ENCODE data around the gene BAAT.
"Not testable (repeated sequence)": the region's sequence is repeated elsewhere in the genome, so short reads cannot be mapped to it uniquely, and the experiment has no call there.

BAAT gene

DNA sequence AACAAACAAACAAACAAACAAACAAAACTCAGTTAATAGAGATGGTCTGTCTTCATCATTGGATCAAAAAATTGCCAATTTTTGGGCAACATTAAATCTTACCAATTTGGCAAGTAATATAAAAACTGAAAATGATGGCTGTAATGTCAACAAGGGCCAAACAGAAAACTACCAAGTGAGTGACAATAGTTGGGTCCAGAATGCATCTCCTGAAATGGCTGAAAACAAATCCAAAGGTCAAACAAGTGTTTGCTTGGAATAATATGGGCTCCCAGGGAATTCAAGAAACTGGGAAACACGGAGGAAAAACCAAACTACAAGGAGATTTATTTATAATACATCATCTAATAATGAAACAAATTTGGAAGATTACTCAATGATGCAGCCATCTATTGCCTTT, 25.1 kb downstream of the BAAT start:
- DNase-seq, result no peak

DNA sequence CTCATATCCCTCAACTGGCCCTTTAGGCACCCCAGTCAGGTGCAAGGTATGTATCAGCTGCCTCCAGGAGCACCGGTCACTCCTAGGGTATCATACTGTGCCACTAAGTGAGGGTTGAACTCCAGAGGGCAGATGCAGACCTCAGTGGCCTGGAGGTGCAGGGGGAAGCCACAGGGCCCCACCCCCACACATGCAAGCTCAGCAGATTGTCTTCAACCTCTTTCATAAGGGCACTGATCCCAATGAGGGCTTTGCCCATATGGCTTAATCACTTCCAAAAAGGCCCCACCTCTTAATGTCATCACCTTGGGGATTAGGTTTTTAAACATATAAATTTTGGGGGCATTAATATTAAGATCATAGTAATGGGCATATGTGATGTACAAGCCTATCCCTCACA, 28.2 kb downstream of the BAAT start:
- DNase-seq, result no peak

DNA sequence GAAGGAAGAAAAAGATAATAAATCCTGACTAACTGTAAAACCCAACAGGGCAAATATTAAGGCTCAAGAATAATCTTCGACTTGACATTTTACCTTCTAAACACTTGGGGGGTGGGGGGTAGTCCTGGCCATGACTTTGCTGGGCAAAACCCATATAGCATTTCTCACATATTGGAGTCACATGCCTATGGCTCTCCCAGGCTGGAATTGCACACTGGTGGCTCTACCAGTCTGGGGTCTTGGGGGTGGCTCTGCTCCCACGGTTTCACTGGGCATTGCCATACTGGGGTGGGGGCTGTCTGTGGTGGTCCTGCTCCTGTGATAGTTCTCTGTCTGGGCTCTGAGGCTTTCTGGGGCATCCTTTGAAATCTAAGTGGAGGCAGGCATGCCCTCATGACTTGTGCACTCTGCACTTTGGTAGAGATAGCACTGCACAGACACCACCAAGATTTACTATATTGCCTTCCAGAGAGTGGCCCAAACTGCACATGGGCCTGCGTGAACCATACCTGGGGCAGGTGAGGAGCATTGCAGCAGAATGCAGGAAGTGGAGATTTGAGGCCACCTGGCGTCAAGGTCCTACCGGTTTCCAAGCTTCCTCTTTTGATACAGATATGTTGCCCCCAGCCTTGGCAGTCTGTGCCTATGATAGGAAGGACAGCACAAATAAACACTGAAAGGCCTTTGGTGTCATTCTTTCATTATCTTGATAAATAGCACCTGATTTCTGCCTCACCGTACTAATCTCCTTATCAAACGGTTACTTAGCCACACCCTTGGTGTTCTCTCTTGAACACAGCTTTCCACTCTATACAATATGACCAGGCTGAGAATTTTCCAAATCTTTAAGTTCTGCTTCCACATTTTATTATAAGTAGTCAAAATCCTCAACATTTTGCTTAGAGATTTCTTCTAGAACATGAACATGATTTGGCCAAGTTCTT, 29.8 kb downstream of the BAAT start:
- DNase-seq, result no peak

DNA sequence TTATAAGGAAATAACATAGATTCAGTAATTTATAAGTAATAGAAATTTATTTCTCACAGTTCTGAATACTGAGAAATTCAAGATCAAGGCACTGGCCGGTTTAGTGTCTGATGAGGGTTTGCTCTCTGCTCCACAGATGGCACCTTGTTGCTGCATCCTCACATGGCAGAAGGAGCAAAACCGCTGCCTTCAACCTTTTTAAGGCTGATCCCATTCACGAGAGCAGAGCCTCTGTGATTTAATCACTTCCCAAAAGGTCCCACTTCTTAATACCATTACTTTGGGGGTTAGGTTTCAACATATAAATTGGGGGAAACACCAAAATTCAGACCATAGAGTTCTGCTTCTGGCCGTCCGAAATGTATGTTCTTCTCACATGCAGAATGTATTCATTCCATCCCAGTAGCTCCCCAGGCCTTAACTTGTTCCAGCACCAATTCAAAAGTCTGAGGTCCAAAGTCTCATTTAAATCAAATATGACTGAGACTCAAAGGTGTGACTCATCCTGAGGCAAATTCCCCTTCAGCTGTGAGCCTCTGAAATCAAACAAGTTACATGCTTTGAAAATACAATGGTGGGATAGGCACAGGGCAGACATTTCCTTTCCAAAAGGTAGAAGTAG, 30.6 kb downstream of the BAAT start:
- no peak for DNase-seq

DNA sequence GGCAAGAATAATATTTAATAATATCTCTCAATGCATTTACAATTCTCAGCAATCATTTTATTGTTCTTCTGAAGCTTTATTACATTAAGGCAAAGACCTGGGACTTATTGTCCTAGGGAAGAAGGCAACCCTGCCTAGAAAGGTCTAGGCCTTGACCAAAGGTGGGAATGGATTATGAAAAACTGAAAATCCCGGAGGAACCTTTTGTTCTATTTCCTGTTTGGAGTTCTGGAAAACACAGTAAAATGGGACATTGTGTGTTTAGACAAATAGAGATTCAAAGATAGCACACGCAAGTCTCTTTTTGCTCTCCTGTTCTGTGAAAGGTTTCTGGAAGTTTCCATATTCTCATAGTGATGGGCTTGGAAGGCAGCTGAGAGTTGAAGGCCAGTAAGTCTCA, 31.1 kb downstream of the BAAT start:
- no peak for DNase-seq

DNA sequence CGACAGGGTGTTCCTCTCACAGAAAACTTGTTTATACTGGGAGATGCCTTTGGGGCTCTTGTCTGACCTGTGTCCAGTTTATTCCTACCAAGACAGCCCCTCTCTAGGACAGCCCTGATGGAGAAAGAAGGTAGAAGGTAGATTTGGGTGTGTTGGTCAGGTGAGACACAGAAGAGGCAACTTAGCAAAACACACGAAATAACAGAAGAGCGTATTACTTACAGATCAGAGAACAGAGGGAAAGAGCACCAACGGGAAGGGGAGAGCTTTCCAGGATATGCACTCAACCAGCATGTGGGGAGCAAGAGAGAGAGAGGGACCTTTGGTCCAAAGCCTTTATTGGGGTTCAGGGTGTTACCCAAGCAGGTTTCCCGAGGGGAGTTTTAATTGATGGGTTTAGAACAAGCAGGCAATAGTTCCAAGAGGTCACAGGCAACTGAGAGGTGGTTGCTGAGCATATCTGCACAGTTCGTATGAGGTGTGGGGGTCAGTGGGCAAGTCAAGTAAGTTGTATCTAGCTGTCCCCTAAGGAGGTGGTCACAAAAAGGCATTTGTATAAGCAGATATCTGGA, 31.8 kb downstream of the BAAT start:
- DNase-seq, result no peak

DNA sequence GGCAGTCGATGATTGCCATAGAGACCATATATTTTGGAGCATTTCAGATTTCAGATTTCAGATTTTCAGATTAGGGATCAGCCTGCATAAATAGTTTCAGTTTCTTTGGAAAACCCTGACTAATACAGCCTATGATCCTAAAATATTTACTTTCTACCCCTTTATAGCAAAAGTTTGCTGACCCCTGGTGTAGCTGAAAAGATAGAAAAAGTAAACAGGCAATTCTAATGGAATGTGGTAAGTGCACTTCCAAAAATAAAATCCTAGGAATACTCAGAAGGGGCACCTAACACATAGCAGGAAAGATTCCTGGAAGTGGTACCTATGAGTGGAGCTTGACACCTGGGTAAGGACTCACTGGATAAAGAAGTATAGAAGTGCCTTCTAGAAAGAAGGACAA, 34.5 kb downstream of the BAAT start:
- no peak for DNase-seq

DNA sequence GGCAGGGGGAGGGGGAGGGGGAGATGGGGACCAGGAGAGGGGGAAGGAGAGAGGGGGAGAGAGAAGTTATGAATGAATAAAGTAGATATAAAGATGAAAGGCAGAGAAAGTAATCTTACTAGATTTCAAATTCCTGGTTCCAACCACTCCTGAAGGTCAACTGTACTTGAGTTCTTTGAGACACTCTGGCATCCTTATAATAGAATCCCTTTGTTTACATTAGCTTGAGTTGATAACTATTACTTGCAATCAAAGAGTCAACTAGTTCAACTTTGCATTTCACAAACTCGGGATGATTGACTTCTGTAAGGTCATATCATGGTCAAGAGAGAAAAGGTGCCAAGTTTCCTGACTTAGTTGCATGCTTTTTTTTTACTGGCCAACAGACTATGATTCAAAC, 42.2 kb downstream of the BAAT start:
- no peak for DNase-seq

DNA sequence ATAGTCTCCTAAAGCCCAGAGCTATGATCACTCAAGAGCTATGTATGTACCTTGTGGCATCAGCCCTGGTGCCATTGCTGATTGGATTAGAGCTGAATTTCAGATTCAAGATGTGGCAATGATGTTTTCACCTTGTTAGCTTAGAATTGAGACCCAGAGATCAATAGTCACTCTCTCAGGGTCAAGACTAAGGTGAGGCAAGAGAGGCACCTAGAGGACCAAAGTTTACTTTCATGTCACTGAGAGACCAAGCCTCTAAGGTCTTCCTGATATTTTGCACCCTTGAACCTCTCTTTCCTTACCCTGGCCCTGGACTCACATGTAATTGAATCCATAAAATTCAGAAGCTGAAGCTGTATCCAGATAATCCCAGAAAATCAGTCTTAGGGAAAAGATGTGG, 42.8 kb downstream of the BAAT start:
- DNase-seq, result no peak

DNA sequence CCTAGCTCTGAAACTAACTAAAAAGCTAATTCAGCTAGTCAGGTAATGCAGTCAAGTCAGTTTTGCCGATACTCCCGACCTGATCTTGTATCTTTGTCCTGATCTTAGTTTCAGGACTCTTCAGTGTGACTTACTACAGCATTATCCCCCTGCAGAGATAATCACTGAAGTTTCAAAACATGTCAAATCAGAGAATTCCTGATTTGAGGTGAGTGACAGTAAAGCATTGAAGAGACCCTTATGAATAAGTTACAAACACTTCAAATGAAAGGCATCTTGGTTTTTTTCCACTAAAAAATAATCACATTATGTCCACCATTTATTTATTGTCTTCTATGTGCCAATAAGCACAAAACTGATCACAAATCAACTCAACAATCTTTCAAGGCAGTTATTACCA, 47.6 kb downstream of the BAAT start:
- DNase-seq, result no peak

DNA sequence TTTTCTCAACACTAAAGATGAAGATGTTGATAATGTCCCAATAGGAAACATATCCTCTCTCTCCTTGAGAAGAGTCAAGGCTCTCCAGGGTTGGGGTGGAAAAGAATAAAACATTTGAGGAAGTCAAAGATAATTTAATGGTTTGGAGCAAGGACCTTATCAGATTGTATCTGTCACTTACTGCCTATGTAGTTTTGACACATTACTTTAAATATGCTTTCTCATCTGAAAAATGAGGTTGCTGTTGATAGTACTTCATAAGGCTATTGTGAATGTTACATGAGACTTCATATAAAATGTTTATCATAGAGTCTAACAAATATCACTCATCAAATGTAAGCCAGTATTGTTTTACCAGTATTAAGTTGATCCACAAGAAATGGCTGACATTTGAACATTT, 48.7 kb downstream of the BAAT start:
- no peak for DNase-seq

DNA sequence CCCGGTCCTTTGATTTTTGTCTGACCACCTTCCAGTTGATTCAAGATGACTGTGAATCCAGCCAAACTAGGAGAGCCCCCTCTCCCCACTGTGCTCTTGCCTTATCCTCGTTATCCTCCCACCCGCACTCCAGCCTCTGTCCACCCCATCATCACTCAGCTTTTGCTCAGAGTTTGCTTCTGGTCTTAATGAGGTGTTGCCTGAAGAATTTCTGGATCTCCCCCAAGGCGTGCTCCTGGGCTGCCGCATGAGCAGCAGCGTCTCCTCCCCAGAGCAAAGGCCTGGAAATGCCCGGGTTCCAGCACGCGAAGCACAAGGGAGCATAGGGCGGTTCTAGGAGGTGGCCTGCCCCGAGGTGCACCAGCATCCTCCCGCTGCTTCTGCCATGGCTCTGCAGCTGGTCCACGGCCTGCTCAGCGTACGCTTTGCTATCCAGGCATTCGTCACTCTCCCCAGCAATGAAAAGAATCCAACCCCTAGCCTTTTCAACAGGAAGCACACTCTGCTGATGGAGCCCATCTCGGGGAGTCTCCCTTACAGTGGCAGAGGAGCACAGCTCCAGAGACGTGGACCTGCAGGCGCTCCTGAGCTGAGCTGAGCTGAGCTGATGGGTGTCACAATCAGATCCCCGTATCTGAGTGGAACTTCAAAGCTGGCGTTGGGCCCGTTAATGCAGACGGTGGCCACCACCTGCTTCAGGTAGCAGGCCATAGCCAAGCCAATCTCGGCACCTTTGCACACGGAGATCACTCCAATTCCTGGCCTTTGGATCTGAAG, 50.7 kb downstream of the BAAT start:
- no peak for DNase-seq

DNA sequence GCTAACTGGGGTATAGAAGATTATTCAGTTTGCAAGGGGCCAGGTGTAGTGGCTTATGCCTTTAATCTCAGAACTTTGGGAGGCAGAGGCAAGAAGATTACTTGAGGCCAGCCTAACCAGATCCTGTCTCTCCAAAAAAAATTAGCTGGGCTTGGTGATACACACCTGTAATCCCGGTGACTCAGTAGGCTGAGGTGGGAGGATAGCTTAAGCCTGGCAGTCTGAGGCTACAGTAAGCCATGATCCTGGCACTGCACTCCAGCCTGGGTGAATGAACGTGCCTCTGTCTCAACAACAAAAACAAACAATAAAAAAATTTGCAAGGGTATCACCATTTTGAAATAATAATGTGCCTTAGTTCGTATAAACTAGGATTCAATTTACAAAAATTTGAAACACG, 51.3 kb downstream of the BAAT start:
- no peak for DNase-seq

DNA sequence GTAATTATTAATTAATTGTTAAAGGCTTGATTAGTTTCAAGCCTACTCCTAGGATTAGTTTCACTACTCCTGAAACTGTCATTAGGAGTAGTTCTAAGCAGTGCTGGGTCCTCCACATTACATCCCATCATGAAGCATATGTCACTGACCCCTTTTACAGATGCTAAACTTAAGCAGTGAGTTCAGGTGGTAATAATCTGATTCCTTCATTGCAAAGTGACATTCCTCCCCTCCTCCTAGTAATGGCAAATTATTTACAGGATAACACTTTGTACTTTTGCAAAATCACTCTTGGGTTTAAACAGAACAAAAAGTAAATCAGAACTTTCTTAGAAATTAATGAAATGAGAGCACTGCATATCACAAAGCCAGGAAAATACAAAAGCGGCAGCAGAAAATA, 52.4 kb downstream of the BAAT start:
- DNase-seq, result no peak

DNA sequence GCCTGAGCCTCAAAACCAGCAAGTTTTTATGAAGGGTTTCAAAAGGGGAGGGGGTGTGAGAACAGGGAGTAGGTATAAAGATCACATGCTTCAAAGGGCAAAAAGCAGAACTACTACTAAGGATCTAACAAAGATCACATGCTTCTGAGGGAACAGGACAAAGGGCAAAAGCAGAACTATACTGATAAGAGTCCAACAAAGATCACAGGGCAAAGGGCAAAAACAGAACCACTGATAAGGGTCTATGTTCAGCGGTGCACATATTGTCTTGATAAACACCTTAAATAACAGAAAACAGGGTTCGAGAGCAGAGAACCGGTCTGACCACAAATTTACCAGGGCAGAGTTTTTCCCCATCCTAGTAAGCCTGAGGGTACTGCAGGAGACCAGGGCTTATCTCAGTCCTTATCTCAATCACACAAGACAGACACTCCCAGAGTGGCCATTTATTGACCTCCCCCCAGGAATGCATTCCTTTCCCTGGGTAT, 57.3 kb downstream of the BAAT start:
- DNase-seq, result not testable (repeated sequence)

DNA sequence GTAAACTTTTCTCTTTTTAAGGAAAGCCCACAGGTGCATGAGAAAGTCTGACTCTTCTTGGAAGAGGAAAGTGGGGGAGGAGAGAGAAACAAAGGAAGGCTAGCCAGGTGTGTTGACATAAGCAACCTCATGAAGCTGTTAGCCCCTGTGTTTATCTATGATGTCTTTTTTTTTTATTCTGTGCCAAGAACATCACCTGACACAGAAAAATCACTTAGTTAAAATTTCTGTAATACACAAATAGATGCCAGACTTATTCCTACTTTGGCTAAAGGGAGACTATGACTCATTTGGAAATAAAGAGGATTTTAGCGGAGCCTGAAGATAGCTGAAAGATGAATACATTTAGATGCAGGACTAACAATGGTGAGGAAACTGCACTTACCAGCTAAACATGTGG, 58.3 kb downstream of the BAAT start:
- DNase-seq, result no peak

DNA sequence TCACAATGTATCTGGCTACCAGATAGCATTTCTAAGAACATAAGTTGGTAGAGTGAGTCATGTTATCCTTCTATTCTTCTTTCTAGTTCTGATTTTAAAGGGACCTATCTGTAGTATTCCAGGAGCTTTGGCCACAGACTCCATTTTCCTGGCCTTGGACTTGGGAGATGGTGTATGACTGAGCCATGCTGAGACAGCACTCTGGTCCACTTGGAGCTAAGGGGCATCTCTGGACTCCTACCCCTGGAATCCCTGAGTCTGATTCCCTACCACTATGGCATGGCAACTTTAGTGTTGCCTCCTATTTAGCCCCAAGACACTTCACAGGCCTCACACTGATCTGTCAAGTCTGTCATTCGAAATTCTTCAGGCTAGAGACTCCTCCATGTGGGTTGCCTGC, 58.8 kb downstream of the BAAT start:
- no peak for DNase-seq

DNA sequence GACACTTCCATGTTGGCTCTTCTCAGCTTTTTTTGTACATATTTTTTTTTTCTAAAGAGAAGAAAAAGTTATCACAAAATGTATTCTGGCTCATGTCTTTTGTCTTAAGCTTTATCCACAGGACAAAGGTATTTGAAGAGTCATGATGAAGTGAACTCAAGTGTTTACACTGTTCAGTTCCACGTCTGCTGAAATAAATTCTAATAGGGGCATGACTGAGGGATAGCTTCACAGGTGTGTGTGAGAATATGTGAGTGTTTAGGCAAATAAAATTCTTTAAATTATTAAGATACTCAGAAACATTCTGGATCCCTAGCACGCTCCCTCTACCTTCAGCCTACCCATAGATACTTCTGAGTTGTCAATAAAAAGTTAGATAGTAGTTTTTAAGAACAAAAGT, 59.8 kb downstream of the BAAT start:
- no peak for DNase-seq

DNA sequence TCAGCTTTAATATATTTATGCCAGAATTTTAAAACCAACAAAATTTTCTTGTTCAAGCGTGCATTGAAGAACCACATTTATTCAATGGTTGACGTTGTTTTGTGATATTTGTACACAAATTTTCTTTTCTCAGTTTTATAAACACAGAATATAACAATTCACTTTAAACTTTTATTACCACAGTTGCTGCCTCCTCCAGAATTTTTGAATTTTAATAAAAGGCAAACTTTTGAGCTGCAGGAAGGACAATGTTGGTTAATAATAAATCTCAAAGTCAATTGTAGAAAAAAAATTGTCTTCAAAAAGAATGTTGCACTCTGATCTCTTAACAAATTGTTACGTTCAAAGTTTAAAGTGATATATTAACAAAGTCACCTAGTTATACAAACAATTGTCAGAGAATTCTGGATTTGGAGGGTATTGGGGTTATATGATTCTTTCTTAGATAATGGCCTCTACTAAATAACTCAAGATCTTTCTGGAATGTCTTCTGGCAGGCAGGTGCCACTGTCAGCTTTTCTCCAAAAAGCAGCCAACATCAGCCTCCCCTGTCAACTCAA, 60.5 kb downstream of the BAAT start:
- DNase-seq, result no peak

DNA sequence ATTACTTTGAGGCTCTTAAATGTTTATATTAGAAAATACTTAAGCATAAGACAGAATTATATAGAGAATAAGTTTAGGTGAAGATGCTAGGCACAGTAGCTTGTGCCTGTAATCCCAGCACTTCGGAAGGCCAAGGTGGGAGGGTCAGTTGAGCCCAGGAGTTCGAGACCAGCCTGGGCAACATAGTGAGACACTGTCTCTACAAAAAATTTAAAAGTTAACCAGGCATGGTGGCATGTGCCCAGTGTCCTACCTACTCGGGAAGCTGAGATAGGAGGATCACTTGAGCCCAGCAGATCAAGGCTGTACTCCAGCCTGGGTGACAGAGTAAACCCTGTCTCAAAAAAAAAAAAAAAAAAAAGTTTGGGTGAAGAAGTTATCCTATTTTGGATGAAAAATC, 61.7 kb downstream of the BAAT start:
- no peak for DNase-seq

DNA sequence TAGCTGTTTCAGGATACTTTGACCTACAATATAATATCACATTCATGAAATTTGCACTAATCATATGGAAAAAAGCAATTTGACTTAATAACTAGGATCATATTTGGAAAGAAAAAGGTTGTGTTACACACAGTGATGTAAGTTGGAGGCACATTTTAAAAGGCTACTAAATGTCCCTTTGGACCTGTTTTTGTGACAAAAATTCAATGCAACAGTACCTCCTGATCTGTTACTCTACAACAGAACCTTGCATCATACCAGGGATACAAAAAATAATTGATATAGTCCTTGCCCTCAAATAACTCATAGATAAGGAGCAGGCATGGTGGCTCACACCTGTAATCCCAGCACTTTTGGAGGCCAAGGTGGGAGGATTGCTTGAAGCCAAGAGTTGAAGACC, 67.1 kb downstream of the BAAT start:
- no peak for DNase-seq

DNA sequence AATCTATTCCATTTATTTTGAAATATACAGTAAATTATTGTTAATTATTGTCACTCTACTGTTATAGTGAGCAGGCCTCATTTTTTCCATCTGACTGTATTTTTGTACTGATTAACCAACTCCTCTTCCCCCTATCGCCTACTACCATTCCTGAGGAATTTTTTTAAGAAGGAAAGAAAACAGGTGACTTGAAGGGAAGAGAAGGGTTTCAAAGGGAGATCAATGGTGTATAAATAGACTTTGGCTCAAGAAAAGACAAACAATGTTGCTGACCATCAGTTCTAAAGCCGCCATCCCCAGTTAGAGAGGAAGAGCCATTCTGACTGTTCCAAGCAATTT, 69.7 kb downstream of the BAAT start:
- no peak for DNase-seq

DNA sequence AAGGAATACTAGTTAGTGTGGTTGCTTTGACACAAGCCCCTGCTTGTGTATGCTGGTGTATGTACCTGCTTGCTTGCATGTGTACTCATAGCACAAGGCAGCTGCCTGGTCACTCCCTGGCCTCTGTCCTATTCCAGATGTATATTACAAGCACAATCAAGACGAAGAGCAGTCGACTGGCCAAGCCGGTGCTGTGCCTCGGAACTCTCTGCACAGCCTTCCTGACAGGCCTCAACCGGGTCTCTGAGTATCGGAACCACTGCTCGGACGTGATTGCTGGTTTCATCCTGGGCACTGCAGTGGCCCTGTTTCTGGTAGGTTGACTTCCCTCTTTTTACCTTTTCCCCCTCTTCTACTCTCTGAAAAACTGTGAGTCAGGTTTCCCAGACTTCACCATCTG, 72.1 kb downstream of the BAAT start:
- DNase-seq, result no peak
